Astrocyte of the hippocampus (primary cell): ENCODE results near the gene WDR81.
"Not testable (repeated sequence)": the region's sequence is repeated elsewhere in the genome, so short reads cannot be mapped to it uniquely, and the experiment has no call there.

ENCODE experiments used
- DNase-seq: peaks from one replicate; pipeline ENCODE4 v3.0.0; 2011; ENCODE audit warnings: low read depth, low spot score

The WDR81 gene

GRCh38 chr17:1730326-1731193, 6.1 kb downstream of the WDR81 start:
- DNase-seq, result peak; percentile 64

GRCh38 chr17:1731194-1731506, 6.6 kb downstream of the WDR81 start:
- DNase-seq, result no peak

- no peak for DNase-seq
Measured at GRCh38 chr17:1732241-1732832, 7.8 kb downstream of the WDR81 start.

GRCh38 chr17:1732833-1733321, 8.4 kb downstream of the WDR81 start:
- no peak for DNase-seq

GRCh38 chr17:1733759-1734158, 9.3 kb downstream of the WDR81 start:
- DNase-seq, result no peak

- DNase-seq, result no peak
Measured at GRCh38 chr17:1735418-1735817, 10.9 kb downstream of the WDR81 start.

- DNase-seq, result no peak
Measured at GRCh38 chr17:1735834-1736347, 11.4 kb downstream of the WDR81 start.

GRCh38 chr17:1736348-1737281, 12.1 kb downstream of the WDR81 start:
- peak; percentile 60 for DNase-seq

- no peak for DNase-seq
Measured at GRCh38 chr17:1737531-1738291, 13.2 kb downstream of the WDR81 start.

- not testable (repeated sequence) for DNase-seq
Measured at GRCh38 chr17:1741899-1742298, 17.4 kb downstream of the WDR81 start.

- DNase-seq, result no peak
Measured at GRCh38 chr17:1742371-1743087, 18.0 kb downstream of the WDR81 start, which contains the start of gene SERPINF2. Gene SERPINF2 (plus strand): TSS chr17:1742871. CDS start chr17:1744996, 2,125 bp downstream.

- no peak for DNase-seq
Measured at GRCh38 chr17:1743088-1743439, 18.6 kb downstream of the WDR81 start.

- DNase-seq, result no peak
Measured at GRCh38 chr17:1744551-1745512, 20.3 kb downstream of the WDR81 start.

- DNase-seq, result no peak
Measured at GRCh38 chr17:1745513-1746020, 21.1 kb downstream of the WDR81 start.

- DNase-seq, result no peak
Measured at GRCh38 chr17:1746975-1747543, 22.6 kb downstream of the WDR81 start.

- DNase-seq, result no peak
Measured at GRCh38 chr17:1750628-1751027, 26.1 kb downstream of the WDR81 start.

- DNase-seq, result no peak
Measured at GRCh38 chr17:1752425-1753262, 28.1 kb downstream of the WDR81 start.
